Ovary (tissue), 9 donors: ENCODE results near the gene SEPTIN7. TPM values are rescaled to one million over a fixed set of nuclear protein-coding genes. Genes with fewer than 3 reads are reported as not detected.

Experiments
- DNase-seq, 5 donors: peaks; one replicate each; pipeline ENCODE4 v3.0.0-alpha.2; 2019 to 2020
- H3K27ac ChIP-seq, 2 donors: fragments of 200-600 bp; one replicate each; pipeline versions ENCODE4 v1.5.1 to v1.8.0; 2019 to 2022
- H3K27me3 ChIP-seq: fragments of 200-600 bp; one replicate; pipeline ENCODE4 v1.8.0; 2022
- H3K36me3 ChIP-seq: fragments of 200-600 bp; sonication (generic); one replicate; pipeline ENCODE4 v1.5.1; 2019
- H3K4me1 ChIP-seq: one replicate; pipeline ENCODE4 v1.8.1; 2013; ENCODE audit warnings: mild to moderate bottlenecking, moderate library complexity; ENCODE audit not compliant: insufficient read depth
- H3K4me3 ChIP-seq: fragments of 200-600 bp; sonication (generic); one replicate; pipeline ENCODE4 v1.5.1; 2017
- H3K9me3 ChIP-seq, 2 donors: fragments of 200-600 bp in 1 of 2; sonication (generic) in 1 of 2; one replicate each; pipeline versions ENCODE4 v1.5.1 to v1.8.1; 2013 to 2019; ENCODE audit warnings: mild to moderate bottlenecking in 1 of 2, moderate library complexity in 1 of 2
- EP300 ChIP-seq: sonication (generic); formaldehyde crosslinking; IDR thresholded peaks from one replicate; pipeline ENCODE4 v1.6.1; 2017; ENCODE audit warnings: antibody characterized with exemption
- POLR2A ChIP-seq: fragments of 450-650 bp; IDR thresholded peaks from one replicate; pipeline ENCODE4 v1.6.1; 2017; ENCODE audit warnings: antibody characterized with exemption, mild to moderate bottlenecking, moderate library complexity
- WGBS, 3 donors: extraction: QIAGEN DNeasy Blood & Tissue Kit in 1 of 3; methylation state at CpG; one replicate each; pipeline versions ENCODE4 v1.1.5 to v1.1.7; 2013 to 2017; 5-methylcytosine and 5-hydroxymethylcytosine counted together
- intact Hi-C, 4 donors: fragments of 100-400 bp; cut with DNase I; formaldehyde crosslinking; loops; one replicate each; pipeline versions ENCODE4 v1.11.0 to v1.15.1; 2022 to 2023
- polyA plus RNA-seq, 2 donors: library from polyadenylated mRNA; stranded (reverse); fragments of 200-250 nt in 1 of 2; fragments of 350-450 nt in 1 of 2; fragmentation: Illumina TruSeq in 1 of 2; extraction: RNeasy Lipid Tissue Mini Kit (QIAGEN cat#74804) in 1 of 2; gene quantifications; one replicate each; pipeline ENCODE4 v1.2.3, GENCODE V29; 2013 to 2014
- total RNA-seq, 7 donors: library from RNA; depleted of rRNA in 2 of 7; stranded (reverse); fragments of >200 nt in 2 of 7; fragmentation: NEBNext Ultra II Directional in 3 of 7; extraction: Animal tissue kit (Norgen Biotek cat#: 25700) in 3 of 7; gene quantifications; one replicate each; pipeline versions ENCODE4 v1.1.0 to v1.2.4, GENCODE V29; 2016 to 2023
- TF ChIP-seq, protein P1 (sequence below), 3 donors: fragments of 450-650 bp in 2 of 3; fragments of 200-600 bp in 1 of 3; IDR thresholded peaks; one replicate each; pipeline versions ENCODE4 v1.5.1 to v1.8.0; 2016 to 2022; ENCODE audit warnings: antibody characterized with exemption in 3 of 3, mild to moderate bottlenecking in 1 of 3
- donor health status: DM: no; HTN: no; CAD: no; lungs with moderate emphysema.
- donor health status: DM: no; HTN: no; CAD: no.
- donor health status: Bipolar disorder and iron deficiency.
- donor health status: DM: yes; HTN: yes; CAD: no.
- donor health status: DM: no; HTN: no; CAD: no.
- donor health status: DM: yes; HTN: yes; CAD: no.

SEPTIN7 gene
- total and polyA plus RNA-seq, 9 donors, result 141 to 356 (median 234) TPM

- Histone ChIP-seq H3K27ac (no peak overlapping the region), H3K4me3 (no peak overlapping the region), H3K27me3 (no peaks in the 10 kb centered on the region), H3K36me3 (no peaks in the 10 kb centered on the region), H3K9me3 (no peaks in the 10 kb centered on the region), H3K4me1 (peaks cover 6% of the 10 kb centered on the region)
- intact Hi-C loops, result no loop called here
- WGBS, 3 donors, result 81 to 88% (median 83%) methylated on average over 4 of the region's 4 CpGs
- TF ChIP-seq, protein P1, sequence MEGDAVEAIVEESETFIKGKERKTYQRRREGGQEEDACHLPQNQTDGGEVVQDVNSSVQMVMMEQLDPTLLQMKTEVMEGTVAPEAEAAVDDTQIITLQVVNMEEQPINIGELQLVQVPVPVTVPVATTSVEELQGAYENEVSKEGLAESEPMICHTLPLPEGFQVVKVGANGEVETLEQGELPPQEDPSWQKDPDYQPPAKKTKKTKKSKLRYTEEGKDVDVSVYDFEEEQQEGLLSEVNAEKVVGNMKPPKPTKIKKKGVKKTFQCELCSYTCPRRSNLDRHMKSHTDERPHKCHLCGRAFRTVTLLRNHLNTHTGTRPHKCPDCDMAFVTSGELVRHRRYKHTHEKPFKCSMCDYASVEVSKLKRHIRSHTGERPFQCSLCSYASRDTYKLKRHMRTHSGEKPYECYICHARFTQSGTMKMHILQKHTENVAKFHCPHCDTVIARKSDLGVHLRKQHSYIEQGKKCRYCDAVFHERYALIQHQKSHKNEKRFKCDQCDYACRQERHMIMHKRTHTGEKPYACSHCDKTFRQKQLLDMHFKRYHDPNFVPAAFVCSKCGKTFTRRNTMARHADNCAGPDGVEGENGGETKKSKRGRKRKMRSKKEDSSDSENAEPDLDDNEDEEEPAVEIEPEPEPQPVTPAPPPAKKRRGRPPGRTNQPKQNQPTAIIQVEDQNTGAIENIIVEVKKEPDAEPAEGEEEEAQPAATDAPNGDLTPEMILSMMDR (IDR thresholded peaks at IDR 0.05), result no peak
- no peak for DNase-seq
Observed at GRCh38 chr7:35826751-35827150, 25.9 kb downstream of the SEPTIN7 start.

GRCh38 chr7:35828817-35829216, 28.0 kb downstream of the SEPTIN7 start:
- intact Hi-C loops, result no loop called here
- WGBS, 3 donors, result 89 to 95% (median 94%) methylated on average over 6 of the region's 6 CpGs
- H3K4me3 ChIP-seq, result no peak overlapping the region
- no peaks in the 10 kb centered on the region for H3K27me3 ChIP-seq
- TF ChIP-seq POLR2A (no peak), EP300 (no peak)
- TF ChIP-seq, protein P1 (IDR thresholded peaks at IDR 0.05), result no peak
- no peaks in the 10 kb centered on the region for H3K36me3 ChIP-seq
- no peaks in the 10 kb centered on the region for H3K9me3 ChIP-seq
- no peak overlapping the region for H3K27ac ChIP-seq
- H3K4me1 ChIP-seq, result peaks cover 4% of the 10 kb centered on the region
- DNase-seq, result no peak

- TF ChIP-seq POLR2A, result no peak
- TF ChIP-seq, protein P1 (IDR thresholded peaks at IDR 0.05), result no peak
- TF ChIP-seq EP300, result no peak
- Histone ChIP-seq H3K4me3 (no peak overlapping the region), H3K4me1 (peaks cover 4% of the 10 kb centered on the region), H3K27ac (no peak overlapping the region), H3K36me3 (no peaks in the 10 kb centered on the region), H3K9me3 (no peaks in the 10 kb centered on the region), H3K27me3 (no peaks in the 10 kb centered on the region)
- intact Hi-C loops, result no loop called here
- DNase-seq, result no peak
Observed at GRCh38 chr7:35831208-35831607, 30.4 kb downstream of the SEPTIN7 start.

- Histone ChIP-seq H3K4me3 (no peak overlapping the region), H3K27me3 (no peaks in the 10 kb centered on the region), H3K27ac (no peak overlapping the region), H3K9me3 (no peaks in the 10 kb centered on the region), H3K36me3 (no peaks in the 10 kb centered on the region), H3K4me1 (peaks cover 2% of the 10 kb centered on the region)
- 90 to 95% (median 91%) methylated on average over 1 of the region's 1 CpG for WGBS, 3 donors
- intact Hi-C loops, result no loop called here
- TF ChIP-seq POLR2A, result no peak
- no peak for TF ChIP-seq EP300
- TF ChIP-seq, protein P1 (IDR thresholded peaks at IDR 0.05), result no peak
- DNase-seq, result no peak
Observed at GRCh38 chr7:35839860-35840854, 39.3 kb downstream of the SEPTIN7 start.
